Gastrocnemius medialis (tissue), 4 donors: ENCODE data around the gene ARHGEF7. TPM values are rescaled to one million over a fixed set of nuclear protein-coding genes. Genes with fewer than 3 reads are reported as not detected.
A peak's percentile ranks its signal among the peaks of the same experiment; 100 is the strongest.

Source experiments
- ATAC-seq, 2 donors: fragments of 150-250 bp; one replicate each; pipeline ENCODE4 v1.9.1; 2016
- DNase-seq, 2 donors: peaks; one replicate each; pipeline ENCODE4 v3.0.0-alpha.2; 2019
- H3K27ac ChIP-seq, 4 donors: fragments of 200-600 bp; sonication (generic); 1 replicate in 1 of 4; 2 replicates in 3 of 4; pipeline ENCODE4 v1.5.1; 2016 to 2018; ENCODE audit warnings: mild to moderate bottlenecking in 2 of 4, moderate library complexity in 1 of 4
- H3K27me3 ChIP-seq, 3 donors: fragments of 200-600 bp; sonication (generic) in 2 of 3; 1 replicate in 1 of 3; 2 replicates in 2 of 3; pipeline versions ENCODE4 v1.5.1 to v1.6.0; 2016 to 2019; ENCODE audit warnings: mild to moderate bottlenecking in 1 of 3, moderate library complexity in 1 of 3
- H3K36me3 ChIP-seq, 2 donors: fragments of 200-600 bp; sonication (generic) in 1 of 2; one replicate each; pipeline ENCODE4 v1.5.1; 2017 to 2018
- H3K4me1 ChIP-seq, 2 donors: fragments of 200-600 bp; sonication (generic) in 1 of 2; one replicate each; pipeline ENCODE4 v1.5.1; 2016 to 2017; ENCODE audit warnings: mild to moderate bottlenecking in 2 of 2
- H3K4me3 ChIP-seq, 4 donors: fragments of 200-600 bp; sonication (generic) in 3 of 4; 1 replicate in 1 of 4; 2 replicates in 3 of 4; pipeline ENCODE4 v1.5.1; 2016 to 2019; ENCODE audit warnings: mild to moderate bottlenecking in 2 of 4
- H3K9me3 ChIP-seq, 3 donors: fragments of 200-600 bp; sonication (generic) in 2 of 3; 1 replicate in 1 of 3; 2 replicates in 2 of 3; pipeline ENCODE4 v1.5.1; 2016 to 2019
- POLR2A ChIP-seq, 2 donors: fragments of 450-650 bp; IDR thresholded peaks; one replicate each; pipeline ENCODE4 v1.6.1; 2017; ENCODE audit warnings: antibody characterized with exemption in 2 of 2, mild to moderate bottlenecking in 2 of 2, moderate library complexity in 2 of 2
- in situ Hi-C, 4 donors: fragments of 200-750 bp; cut with MboI; loops; one replicate each; pipeline versions ENCODE4 v1.15.0 to v1.8.0; 2017; ENCODE audit warnings: low sequenced_read_pairs in 4 of 4
- intact Hi-C: fragments of 100-400 bp; cut with DNase I; formaldehyde crosslinking; loops from one replicate; pipeline ENCODE4 v1.15.1; 2023; ENCODE audit warnings: low total_unique reads
- total RNA-seq, 4 donors: library from RNA; depleted of rRNA; stranded (reverse); fragments of >200 nt; gene quantifications; one replicate each; pipeline versions ENCODE4 v1.1.0 to v1.2.3, GENCODE V29; 2016
- TF ChIP-seq, protein P1 (sequence below), 5 experiments: fragments of 450-650 bp in 3 of 5; fragments of 200-600 bp in 2 of 5; sonication (generic) in 2 of 5; IDR thresholded peaks in 4 of 5; conservative IDR thresholded peaks in 1 of 5; 1 replicate in 4 of 5; 2 replicates in 1 of 5; pipeline ENCODE4 v1.5.1; 2016 to 2019; ENCODE audit warnings: antibody characterized with exemption in 5 of 5, mild to moderate bottlenecking in 3 of 5, moderate library complexity in 3 of 5

The ARHGEF7 gene
- total RNA-seq, 4 donors from 2014 or later = 24.5 to 56.9 (median 31.3) TPM

DNA sequence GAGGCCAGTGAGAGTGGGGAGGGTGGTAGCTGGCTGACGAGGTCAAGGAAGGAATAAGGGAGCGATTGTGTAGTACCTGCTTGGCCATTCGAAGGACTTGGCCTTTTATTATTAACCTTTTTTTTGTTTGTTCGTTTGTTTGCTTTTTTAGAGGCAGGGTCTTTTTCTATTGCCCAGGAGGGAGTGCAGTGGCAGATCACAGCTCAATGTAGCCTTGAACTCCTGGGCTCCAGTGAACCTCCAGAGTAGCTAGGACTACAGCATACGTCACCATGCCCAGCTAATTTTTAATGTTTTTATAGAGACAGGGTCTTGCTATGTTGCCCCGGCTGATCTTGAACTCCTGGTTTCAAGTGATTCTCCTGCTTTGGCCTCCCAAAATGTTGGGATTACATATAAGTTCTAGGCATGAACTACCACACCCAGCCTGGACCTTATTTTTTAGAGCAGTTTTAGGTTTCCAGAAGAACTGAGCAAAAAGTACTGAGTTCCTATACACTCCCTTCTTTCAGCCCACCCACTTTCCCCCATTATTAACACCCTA lies 25.5 kb downstream of the ARHGEF7 start:
- Histone ChIP-seq H3K9me3 (no peaks in the 10 kb centered on the region), H3K27ac (no peak overlapping the region), H3K36me3 (no peaks in the 10 kb centered on the region), H3K27me3 (no peaks in the 10 kb centered on the region), H3K4me3 (no peak overlapping the region), H3K4me1 (peaks cover 24% of the 10 kb centered on the region in 2 donors)
- in situ Hi-C loops (no loop called here), intact Hi-C loops (no loop called here)
- ATAC-seq (no peak), DNase-seq (no peak)
- TF ChIP-seq, protein P1, sequence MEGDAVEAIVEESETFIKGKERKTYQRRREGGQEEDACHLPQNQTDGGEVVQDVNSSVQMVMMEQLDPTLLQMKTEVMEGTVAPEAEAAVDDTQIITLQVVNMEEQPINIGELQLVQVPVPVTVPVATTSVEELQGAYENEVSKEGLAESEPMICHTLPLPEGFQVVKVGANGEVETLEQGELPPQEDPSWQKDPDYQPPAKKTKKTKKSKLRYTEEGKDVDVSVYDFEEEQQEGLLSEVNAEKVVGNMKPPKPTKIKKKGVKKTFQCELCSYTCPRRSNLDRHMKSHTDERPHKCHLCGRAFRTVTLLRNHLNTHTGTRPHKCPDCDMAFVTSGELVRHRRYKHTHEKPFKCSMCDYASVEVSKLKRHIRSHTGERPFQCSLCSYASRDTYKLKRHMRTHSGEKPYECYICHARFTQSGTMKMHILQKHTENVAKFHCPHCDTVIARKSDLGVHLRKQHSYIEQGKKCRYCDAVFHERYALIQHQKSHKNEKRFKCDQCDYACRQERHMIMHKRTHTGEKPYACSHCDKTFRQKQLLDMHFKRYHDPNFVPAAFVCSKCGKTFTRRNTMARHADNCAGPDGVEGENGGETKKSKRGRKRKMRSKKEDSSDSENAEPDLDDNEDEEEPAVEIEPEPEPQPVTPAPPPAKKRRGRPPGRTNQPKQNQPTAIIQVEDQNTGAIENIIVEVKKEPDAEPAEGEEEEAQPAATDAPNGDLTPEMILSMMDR (IDR thresholded peaks at IDR 0.05 in 4 of 5, conservative IDR thresholded peaks at IDR 0.05 in 1 of 5) = no peak
- no peak for TF ChIP-seq POLR2A (IDR thresholded peaks at IDR 0.05)

DNA sequence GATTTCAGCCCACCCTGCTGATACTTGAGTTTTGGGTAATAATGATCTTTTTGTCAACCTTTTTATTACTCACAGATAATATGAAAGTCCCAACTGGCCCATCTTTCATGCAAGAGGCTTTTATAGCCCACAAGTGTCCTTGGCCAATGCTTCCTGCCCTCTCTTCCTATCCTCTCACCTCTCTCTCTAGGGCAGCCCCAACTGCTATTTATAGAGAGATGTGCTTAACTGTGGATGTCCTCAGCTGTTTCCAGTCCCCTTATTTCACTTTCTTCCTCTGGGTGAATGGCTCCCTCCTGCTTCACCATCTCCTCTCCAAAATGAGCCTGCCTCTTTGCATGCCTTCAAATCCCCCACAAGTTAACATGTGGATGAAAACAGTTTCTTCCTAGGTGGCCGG lies 27.4 kb downstream of the ARHGEF7 start:
- ATAC-seq (no peak), DNase-seq (no peak)
- Histone ChIP-seq H3K27ac (peak overlapping the region in 3 of 4 donors; percentile 13 to 57 (median 53)), H3K36me3 (no peaks in the 10 kb centered on the region), H3K4me1 (peaks cover 26 to 35% of the 10 kb centered on the region in 2 donors), H3K9me3 (no peaks in the 10 kb centered on the region), H3K27me3 (no peaks in the 10 kb centered on the region), H3K4me3 (no peak overlapping the region)
- TF ChIP-seq, protein P1 (IDR thresholded peaks at IDR 0.05 in 4 of 5, conservative IDR thresholded peaks at IDR 0.05 in 1 of 5) = no peak
- TF ChIP-seq POLR2A (IDR thresholded peaks at IDR 0.05) = no peak
- intact Hi-C loops = no loop called here
- in situ Hi-C loops = no loop called here

DNA sequence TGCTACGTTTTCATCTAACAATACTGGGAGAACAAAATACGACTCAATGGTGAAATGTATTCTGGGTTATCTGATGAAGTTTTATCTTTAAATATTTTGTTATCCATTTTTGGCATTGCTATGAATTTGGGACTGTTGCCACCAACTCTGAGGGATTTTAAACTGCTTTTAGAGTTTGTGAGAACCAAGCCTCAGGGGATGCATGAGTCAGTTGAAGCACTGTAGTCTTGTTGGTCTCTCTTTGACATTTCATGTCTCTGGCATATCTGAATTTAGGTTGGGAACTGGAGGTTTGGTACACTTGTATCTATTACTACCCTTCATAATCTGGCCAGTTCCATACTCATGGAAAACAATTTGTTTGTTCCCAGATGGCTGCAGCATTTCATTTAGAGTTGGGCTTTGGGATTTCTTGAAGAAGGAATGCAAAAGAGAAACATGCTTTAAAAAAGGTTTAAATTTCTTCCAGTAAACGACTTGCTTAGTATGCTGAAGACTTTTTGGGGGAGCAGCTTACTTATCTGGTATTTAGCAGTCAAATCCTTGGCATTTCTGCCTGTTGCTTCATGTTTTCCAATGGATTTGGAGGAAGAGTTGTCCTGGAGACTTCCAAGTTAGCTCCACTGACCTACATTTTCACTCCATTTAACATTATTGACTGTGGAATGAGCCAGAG lies 28.9 kb downstream of the ARHGEF7 start:
- DNase-seq (no peak), ATAC-seq (no peak)
- Histone ChIP-seq H3K4me1 (peaks cover 26 to 35% of the 10 kb centered on the region in 2 donors), H3K27me3 (no peaks in the 10 kb centered on the region), H3K36me3 (no peaks in the 10 kb centered on the region), H3K9me3 (no peaks in the 10 kb centered on the region), H3K27ac (peak overlapping the region in 2 of 4 donors; percentile 17 to 73), H3K4me3 (no peak overlapping the region)
- in situ Hi-C loops = no loop called here
- intact Hi-C loops = no loop called here
- TF ChIP-seq, protein P1 (IDR thresholded peaks at IDR 0.05 in 4 of 5, conservative IDR thresholded peaks at IDR 0.05 in 1 of 5) = no peak
- no peak for TF ChIP-seq POLR2A (IDR thresholded peaks at IDR 0.05)

DNA sequence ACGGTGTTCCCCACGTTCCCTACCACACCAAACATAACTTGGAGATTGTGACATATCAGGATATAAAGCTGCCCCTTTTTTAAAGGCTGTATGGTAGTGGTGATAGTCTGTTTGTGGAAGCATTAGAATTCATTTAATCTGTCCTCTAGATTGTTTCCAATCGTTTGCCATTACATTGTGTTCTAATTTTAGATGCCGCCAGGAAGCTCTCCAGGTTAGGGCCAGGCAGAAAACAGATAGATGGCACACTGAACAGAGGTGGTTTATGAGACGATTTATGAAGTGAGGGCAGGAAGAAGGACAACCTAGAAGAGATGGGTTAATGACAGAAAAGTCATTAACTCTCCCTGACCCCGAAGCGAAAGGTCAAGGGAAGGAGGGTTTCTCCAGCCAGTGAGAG lies 30.0 kb downstream of the ARHGEF7 start:
- Histone ChIP-seq H3K27ac (peak overlapping the region; percentile 48 to 73 (median 61)), H3K36me3 (no peaks in the 10 kb centered on the region), H3K4me1 (peaks cover 26 to 35% of the 10 kb centered on the region in 2 donors), H3K9me3 (no peaks in the 10 kb centered on the region), H3K4me3 (no peak overlapping the region), H3K27me3 (no peaks in the 10 kb centered on the region)
- in situ Hi-C loops = no loop called here
- TF ChIP-seq, protein P1 (IDR thresholded peaks at IDR 0.05 in 4 of 5, conservative IDR thresholded peaks at IDR 0.05 in 1 of 5) = no peak
- TF ChIP-seq POLR2A (IDR thresholded peaks at IDR 0.05) = no peak
- ATAC-seq (peak in 1 of 2 donors; percentile 39), DNase-seq (no peak)
- intact Hi-C loops = no loop called here
